ENCODE results near the gene CLRN3.

The CLRN3 gene

DNA sequence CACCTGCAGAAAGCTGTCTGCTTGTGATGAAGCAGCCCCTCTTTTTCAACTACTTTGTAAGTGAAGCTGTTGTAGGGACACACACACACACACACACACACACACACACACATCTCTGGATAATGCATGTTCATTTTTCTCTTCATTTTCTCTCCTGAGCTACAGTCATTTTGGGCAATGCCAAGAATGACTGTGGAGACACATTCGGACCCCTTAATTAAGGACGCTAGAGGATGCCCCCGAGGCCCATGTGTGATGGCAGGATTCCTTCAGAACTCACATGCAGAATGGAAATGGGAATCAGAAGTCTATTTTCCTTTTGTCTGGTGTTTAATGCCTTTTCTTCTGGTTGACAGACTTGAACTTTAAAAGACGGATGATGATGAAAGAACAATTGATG is 56.6 kb downstream of the CLRN3 start:
- DNase-seq = no peak

DNA sequence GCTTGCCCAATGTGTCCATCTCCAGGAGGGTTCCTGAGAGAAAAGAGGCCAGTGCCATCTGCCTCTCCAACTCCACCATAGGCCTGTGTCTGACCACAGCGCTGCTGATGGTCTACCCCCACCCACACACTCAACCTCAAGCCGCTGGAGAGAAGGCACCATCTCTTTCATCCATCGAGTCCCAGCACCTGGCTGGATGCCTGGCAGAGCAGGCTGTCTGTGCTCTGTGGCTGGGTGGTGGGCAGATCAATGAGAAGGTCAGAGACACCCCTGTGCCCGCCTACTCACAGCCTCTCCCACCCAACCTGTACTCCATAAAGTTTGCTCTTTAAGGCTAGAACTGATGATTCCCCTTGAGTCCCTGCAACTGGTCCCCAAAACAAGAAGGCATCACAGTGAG is 58.0 kb downstream of the CLRN3 start:
- DNase-seq = no peak

- no peak for DNase-seq
These were observed 58.5 kb downstream of the CLRN3 start for GRCh38 chr10:127834221-127834620.

DNA sequence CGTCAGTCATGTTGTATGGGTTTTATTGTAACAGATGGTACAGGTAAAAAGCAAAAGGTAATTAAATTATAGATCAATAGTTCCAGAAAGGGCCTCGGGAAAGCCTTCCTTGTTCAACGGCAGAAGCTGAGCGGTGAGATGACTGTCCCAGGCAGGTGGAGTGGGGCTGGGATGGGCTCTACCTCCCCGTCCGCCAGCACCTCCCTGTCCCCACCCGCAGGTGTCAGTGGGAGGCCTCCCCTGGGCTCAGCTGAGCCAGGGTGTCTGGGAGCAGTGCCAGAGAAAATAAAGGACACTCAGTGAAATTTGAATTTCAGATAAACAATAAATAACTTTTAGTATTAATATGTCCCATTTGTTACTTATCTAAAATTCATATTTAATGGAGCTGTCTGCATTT is 58.9 kb downstream of the CLRN3 start:
- no peak for DNase-seq

GRCh38 chr10:127832501-127832900 is 60.2 kb downstream of the CLRN3 start:
- DNase-seq = no peak

GRCh38 chr10:127830414-127830813 is 62.3 kb downstream of the CLRN3 start:
- no peak for DNase-seq

All from retina (tissue), 1 donor.